Activated CD4-positive, CD25-positive, alpha-beta regulatory T cell treated with anti-CD3 and anti-CD28 coated beads, Interleukin-2, amount 50 U/mL, for 16 hours (primary cell): ENCODE measurements around the gene TRUB2.

Experiments
- DNase-seq: peaks from one replicate; pipeline ENCODE4 v3.0.0-alpha.2; 2020; ENCODE audit warnings: low read depth, low spot score

TRUB2 gene

DNA sequence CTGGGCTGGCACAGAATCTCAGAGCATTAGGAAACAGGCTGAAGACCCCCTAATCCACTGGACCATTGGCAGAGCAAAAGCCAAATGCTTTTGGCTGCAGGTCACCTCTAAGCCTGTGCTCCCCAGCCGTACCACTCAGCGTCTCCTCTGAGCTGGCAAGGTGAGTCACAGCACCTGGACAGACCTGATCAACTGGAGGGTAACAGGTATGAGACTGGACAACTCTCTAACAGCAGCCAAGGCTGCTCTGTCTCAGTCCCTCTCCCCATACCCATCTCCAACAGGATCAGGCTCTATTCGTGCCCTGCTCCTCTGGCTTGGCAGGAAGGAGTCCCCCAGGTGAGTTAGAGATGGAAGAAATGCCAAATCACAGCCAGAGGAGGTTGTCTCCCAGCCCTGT, 51.1 kb downstream of the TRUB2 start:
- DNase-seq: no peak

GRCh38 chr9:128266868-128267590, 55.2 kb downstream of the TRUB2 start:
- no peak for DNase-seq

- DNase-seq: no peak
Observed at GRCh38 chr9:128265348-128265847, 56.8 kb downstream of the TRUB2 start.

DNA sequence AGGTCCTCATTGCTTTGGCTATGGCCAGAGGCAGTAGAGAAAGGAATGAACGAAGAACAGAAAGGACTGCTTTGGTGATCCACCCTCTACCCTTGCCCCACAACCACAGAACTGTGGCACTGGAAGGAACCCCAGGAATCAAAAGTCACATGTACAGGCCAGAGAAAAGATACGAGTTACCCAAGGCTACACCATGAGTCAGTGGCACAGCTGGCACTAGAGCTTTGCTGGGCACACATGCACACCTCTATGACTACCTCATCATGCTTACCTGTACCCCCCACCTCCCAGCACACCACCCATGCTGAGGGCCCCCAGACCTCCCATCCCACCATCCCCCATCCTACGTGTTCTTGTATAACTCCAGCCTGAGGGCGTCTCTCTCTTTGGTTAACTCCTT, 59.6 kb downstream of the TRUB2 start:
- DNase-seq: no peak

DNA sequence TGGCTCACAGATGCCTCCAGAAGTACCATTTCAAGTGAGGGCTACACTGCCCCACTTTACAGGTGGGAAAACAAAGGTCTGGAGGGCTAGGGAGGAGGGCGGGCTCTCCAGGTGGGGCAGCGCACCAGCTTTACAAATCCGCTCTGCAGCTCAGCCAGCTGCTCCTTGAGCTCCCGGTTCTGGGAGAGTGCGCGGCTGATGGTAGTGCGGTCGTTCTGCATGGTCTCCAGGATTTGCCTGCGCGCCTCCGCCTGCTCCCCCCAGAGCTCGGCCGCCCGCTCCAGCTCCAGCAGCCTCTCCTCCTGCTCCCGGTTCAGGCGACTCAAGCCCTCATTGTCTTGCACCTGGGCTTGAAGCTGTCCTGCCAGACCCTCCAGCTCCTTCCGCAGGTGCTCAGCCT, 61.9 kb downstream of the TRUB2 start:
- no peak for DNase-seq

DNA sequence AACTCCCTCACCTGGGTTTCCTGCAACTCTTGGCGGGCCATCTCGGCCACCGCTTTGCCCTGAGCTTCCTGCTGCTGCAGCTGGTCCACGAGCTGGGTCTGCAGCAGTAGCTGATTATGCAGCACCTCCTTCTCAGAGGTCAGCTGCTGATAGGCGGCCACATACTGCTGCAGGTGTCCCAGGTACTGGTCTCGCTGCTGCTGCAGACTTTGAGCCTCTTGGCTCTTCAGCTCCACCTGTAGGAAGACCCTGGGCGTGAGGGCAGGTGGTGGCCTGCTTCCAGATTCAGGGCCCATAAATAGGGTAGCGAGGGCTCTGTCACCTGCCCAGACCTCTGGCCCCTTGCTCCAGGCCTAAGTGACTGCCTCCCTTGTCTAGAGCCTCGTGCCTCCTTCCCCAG, 63.1 kb downstream of the TRUB2 start:
- DNase-seq: no peak

- DNase-seq: no peak
Observed at GRCh38 chr9:128258326-128258725, 63.9 kb downstream of the TRUB2 start.

DNA sequence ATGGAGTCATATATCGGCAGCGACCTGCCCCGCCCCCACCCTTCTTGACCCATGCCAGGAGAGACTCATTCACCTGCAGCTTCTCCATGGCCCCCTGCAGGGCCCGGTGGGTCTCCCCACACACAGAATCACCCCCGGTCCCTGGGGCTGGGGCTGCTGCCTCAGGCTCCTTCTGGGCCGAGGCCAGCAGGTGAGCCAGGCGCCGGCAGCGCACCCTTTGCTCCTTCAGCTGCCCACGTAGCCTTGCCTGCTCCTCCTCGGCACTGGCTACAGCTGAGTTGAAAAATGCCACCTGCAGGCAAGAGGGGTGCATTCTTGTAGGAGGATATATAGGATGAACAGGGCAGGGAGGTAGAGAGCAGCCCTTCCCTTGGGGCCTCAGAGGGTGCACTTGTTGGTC, 64.3 kb downstream of the TRUB2 start:
- no peak for DNase-seq

DNA sequence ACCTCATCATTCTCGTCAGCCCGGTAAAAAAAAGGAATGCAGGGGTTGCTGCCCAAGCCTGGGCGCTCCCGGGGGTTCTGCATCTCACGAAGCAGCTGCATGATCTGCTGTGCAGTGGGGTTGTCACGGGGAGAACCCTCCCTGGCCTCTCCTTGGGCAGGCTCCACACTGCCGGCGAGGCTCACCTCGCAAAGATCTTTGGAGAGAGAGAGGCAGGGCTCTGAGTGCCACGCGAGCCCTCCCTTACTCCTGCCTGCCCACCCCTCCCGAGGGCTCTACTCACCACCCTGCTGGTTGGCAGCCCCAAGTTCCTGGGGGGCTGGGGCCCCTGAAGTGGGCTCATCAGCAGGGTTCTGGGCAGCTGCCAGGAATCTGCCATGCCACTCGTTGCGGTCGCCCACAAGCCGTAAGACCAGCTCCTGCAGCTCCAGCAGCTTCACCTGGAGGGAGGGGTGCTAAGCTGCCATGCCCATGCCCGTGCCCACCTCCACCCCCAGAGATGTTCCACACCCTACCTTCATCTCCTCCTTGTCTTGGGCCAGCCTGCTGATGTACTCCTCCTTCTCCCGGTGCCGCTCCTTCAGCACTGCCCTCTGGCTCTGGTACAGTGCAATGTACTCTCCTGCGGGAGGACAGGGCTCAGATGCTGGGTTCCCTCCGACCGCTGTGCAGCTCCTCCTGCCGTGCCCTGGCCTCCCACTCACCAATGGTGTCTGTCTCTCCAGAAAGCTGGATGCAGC, 65.0 kb downstream of the TRUB2 start:
- no peak for DNase-seq
